Stimulated activated CD4-positive, alpha-beta T cell treated with anti-CD3 and anti-CD28 coated beads, TNF-alpha, amount 100 ng/mL, for 24 hours (primary cell): ENCODE results near the gene GID8.
"Not testable (repeated sequence)": the region's sequence is repeated elsewhere in the genome, so short reads cannot be mapped to it uniquely, and the experiment has no call there.

Source experiments
- DNase-seq, 3 experiments: peaks; one replicate each; pipeline ENCODE4 v3.0.0-alpha.2; 2020; ENCODE audit warnings: low read depth in 3 of 3

GID8 gene

GRCh38 chr20:62958388-62959100 lies 20.6 kb downstream of the GID8 start:
- no peak for DNase-seq

- DNase-seq: no peak
These were observed 21.4 kb downstream of the GID8 start for GRCh38 chr20:62959101-62959971.

- no peak for DNase-seq
These were observed 22.1 kb downstream of the GID8 start for GRCh38 chr20:62959998-62960436.

GRCh38 chr20:62960446-62961309 lies 22.7 kb downstream of the GID8 start:
- not testable (repeated sequence) for DNase-seq

GRCh38 chr20:62961310-62961783 lies 23.4 kb downstream of the GID8 start:
- DNase-seq: no peak

- no peak for DNase-seq
These were observed 23.9 kb downstream of the GID8 start for GRCh38 chr20:62961799-62962198.

- no peak for DNase-seq
These were observed 24.4 kb downstream of the GID8 start for GRCh38 chr20:62962221-62962879.

GRCh38 chr20:62962891-62963613 lies 25.1 kb downstream of the GID8 start:
- no peak for DNase-seq

GRCh38 chr20:62963614-62964397 lies 25.9 kb downstream of the GID8 start:
- DNase-seq: no peak

GRCh38 chr20:62964700-62965099 lies 26.8 kb downstream of the GID8 start:
- DNase-seq: no peak

- no peak for DNase-seq
These were observed 27.4 kb downstream of the GID8 start for GRCh38 chr20:62965363-62965771.

GRCh38 chr20:62966212-62967148 lies 28.5 kb downstream of the GID8 start:
- no peak for DNase-seq

GRCh38 chr20:62967149-62967501 lies 29.2 kb downstream of the GID8 start:
- DNase-seq: no peak

- no peak for DNase-seq
These were observed 29.8 kb downstream of the GID8 start for GRCh38 chr20:62967628-62968351.

GRCh38 chr20:62968378-62969178 lies 30.6 kb downstream of the GID8 start:
- no peak for DNase-seq

GRCh38 chr20:62969179-62969760 lies 31.3 kb downstream of the GID8 start:
- no peak for DNase-seq

- DNase-seq: no peak
These were observed 32.0 kb downstream of the GID8 start for GRCh38 chr20:62969939-62970306.
